Activated T-cell treated with anti-CD3 and anti-CD28 coated beads for 4 hours (primary cell): ENCODE results near the gene BCAM.
"Not testable (repeated sequence)": the region's sequence is repeated elsewhere in the genome, so short reads cannot be mapped to it uniquely, and the experiment has no call there.

ENCODE experiments used
- DNase-seq: peaks from one replicate; pipeline ENCODE4 v3.0.0-alpha.2; 2020

BCAM gene

DNA sequence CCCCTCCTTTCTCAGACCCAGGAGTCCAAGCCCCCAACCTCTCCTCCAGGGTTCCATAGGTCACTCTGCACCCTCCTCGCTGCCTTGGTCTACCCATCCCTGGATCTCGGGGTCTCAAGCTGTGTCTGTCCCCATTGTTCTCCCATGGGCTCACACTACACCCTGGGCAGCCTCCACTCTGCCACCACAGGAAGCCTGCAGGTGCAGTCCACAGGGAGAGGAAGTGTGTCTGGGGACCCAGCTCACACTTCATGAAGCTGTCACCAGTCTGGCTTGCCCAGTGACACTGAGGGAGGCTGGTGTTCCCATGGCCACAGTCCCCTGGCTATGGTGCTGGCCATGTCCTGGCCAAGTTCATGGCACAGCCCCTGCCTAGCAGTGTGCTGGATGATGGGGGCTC is 42.5 kb downstream of the BCAM start:
- no peak for DNase-seq

GRCh38 chr19:44855606-44856005 is 46.7 kb downstream of the BCAM start:
- no peak for DNase-seq

GRCh38 chr19:44856421-44857083 is 47.6 kb downstream of the BCAM start:
- DNase-seq = no peak

- DNase-seq = no peak
These were observed 48.9 kb downstream of the BCAM start for GRCh38 chr19:44857837-44858236.

- DNase-seq = not testable (repeated sequence)
These were observed 52.7 kb downstream of the BCAM start for GRCh38 chr19:44861576-44861975.

DNA sequence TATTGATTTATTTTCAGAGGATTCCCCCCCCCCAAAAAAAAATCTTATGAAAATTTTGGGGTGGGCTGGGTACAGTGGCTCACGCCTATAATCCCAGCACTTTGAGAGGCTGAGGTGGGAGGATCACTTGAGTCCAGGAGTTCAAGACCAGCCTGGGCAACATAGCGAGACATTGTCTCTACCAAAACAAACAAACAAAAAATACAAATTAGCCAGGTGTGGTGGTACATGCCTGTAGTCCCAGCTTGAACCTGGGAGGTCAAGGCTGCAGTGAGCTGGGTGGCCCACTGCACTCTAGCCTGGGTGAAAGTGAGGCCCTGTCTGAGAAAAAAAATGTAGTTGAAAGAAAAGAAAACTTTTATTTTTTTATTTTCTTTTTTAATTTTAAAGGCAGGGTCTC is 55.1 kb downstream of the BCAM start:
- DNase-seq = no peak

DNA sequence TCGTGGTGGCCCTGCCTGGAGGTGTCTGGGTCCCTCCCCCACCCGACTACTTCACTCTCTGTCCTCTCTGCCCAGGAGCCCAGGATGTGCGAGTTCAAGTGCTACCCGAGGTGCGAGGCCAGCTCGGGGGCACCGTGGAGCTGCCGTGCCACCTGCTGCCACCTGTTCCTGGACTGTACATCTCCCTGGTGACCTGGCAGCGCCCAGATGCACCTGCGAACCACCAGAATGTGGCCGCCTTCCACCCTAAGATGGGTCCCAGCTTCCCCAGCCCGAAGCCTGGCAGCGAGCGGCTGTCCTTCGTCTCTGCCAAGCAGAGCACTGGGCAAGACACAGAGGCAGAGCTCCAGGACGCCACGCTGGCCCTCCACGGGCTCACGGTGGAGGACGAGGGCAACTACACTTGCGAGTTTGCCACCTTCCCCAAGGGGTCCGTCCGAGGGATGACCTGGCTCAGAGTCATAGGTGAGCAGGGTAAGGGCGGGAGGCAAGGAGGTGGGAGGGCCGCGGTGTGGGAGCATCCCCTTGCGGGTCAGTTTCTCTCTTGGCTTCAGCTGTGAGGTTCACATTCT is 56.4 kb downstream of the BCAM start:
- no peak for DNase-seq

DNA sequence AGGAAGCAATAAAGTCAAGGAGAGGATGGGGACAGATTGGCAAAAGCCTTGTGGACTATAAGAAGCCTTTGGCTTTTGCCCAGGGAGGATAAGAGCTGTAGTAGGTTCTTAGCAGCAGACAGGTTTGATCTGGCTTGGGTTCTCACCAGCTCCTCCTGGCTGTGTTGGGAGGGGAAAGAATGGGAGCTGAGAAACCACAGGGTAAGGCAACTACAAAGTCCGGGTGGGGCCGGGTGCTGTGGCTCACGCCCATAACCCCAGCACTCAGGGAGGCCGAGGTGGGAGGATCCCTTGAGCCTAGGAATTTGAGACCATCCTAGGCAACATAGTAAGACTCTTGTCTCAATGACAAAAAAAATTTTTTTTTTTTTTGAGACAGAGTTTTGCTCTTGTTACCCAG is 57.8 kb downstream of the BCAM start:
- no peak for DNase-seq

GRCh38 chr19:44867578-44867977 is 58.7 kb downstream of the BCAM start:
- no peak for DNase-seq

- DNase-seq = no peak
These were observed 61.0 kb downstream of the BCAM start for GRCh38 chr19:44869733-44870470.
